MCF 10A (cell line): ENCODE measurements around the gene SLC9A1. TPM values are rescaled to one million over a fixed set of nuclear protein-coding genes. Genes with fewer than 3 reads are reported as not detected.

Source experiments
- BruUV-seq: library from RNA; stranded (reverse); fragments of 400-500 nt; replicated peaks from 2 replicates; lab custom pipeline; 2021; lab: Mats Ljungman, UMichigan
- CTCF ChIA-PET: fragments of 300-600 bp; sonication (Branson Sonifier 250); formaldehyde crosslinking; extraction: SDS; loops from one replicate; lab custom pipeline; 2021; ENCODE audit warnings: antibody characterized with exemption, inconsistent platforms; lab: Yijun Ruan, JAX
- POLR2A ChIA-PET: fragments of 300-600, 350-650 bp; sonication (Branson Sonifier 250); formaldehyde crosslinking; extraction: SDS; loops from one replicate; lab custom pipeline; 2020; ENCODE audit warnings: antibody characterized with exemption, inconsistent platforms; lab: Yijun Ruan, JAX
- DNase-seq: peaks from one replicate; pipeline ENCODE4 v3.0.0-alpha.2; 2018; ENCODE audit not compliant: unreplicated experiment
- H3K27ac Mint-ChIP-seq: one replicate; pipeline ENCODE4 v1.8.0; 2022; ENCODE audit warnings: mild to moderate bottlenecking, low read depth, mixed read lengths; ENCODE audit not compliant: unreplicated experiment
- H3K27me3 Mint-ChIP-seq: one replicate; pipeline ENCODE4 v1.8.0; 2022; ENCODE audit warnings: mixed read lengths; ENCODE audit not compliant: insufficient read depth, unreplicated experiment
- H3K36me3 Mint-ChIP-seq: one replicate; pipeline ENCODE4 v1.8.0; 2022; ENCODE audit warnings: mild to moderate bottlenecking, moderate library complexity, mixed read lengths; ENCODE audit not compliant: insufficient read depth, unreplicated experiment
- H3K4me1 Mint-ChIP-seq: one replicate; pipeline ENCODE4 v1.8.0; 2022; ENCODE audit warnings: mixed read lengths; ENCODE audit not compliant: insufficient read depth, unreplicated experiment
- H3K4me3 Mint-ChIP-seq: one replicate; pipeline ENCODE4 v1.8.0; 2022; ENCODE audit warnings: mild to moderate bottlenecking, moderate library complexity, mixed read lengths; ENCODE audit not compliant: unreplicated experiment
- H3K9me3 Mint-ChIP-seq: one replicate; pipeline ENCODE4 v1.8.0; 2022; ENCODE audit warnings: mixed read lengths; ENCODE audit not compliant: unreplicated experiment
- CTCF ChIP-seq: fragments of 200-600 bp; IDR thresholded peaks from one replicate; pipeline ENCODE4 v1.8.0; 2022; ENCODE audit warnings: antibody characterized with exemption, mild to moderate bottlenecking; ENCODE audit not compliant: unreplicated experiment
- intact Hi-C: fragments of 100-400 bp; cut with micrococcal nuclease; formaldehyde crosslinking; loops from 2 replicates; pipeline ENCODE4 v1.14.1; 2022
- total RNA-seq: library from RNA; stranded (reverse); gene quantifications from 2 replicates; pipeline ENCODE4 v1.2.3, GENCODE V29; 2022

SLC9A1 gene
- total RNA-seq, 1 experiment from 2014 or later = 88.8 TPM

DNA sequence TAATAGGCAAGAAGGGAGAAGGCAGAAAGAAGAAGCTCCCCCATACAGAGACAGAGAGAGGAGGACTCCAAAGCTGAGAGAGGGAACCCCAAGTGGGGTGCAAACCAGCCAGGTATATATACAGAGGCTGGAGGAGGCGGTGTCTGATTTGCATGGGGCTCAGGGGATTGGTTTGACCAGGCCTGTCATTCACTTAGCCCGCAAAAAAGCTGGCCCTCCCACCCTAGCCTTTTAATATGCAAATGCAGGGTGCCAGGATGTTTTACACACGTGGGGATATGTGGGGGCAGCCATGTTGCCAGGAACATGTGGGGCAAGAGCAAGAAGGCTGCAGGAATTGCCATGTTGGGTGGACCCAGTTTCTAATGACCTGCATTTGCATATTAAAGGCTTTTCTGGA lies 105.3 kb downstream of the SLC9A1 start:
- Mint-ChIP-seq H3K36me3 (peaks cover 6% of the 10 kb centered on the region), H3K4me1 (peaks cover 9% of the 10 kb centered on the region), H3K9me3 (no peaks in the 10 kb centered on the region), H3K4me3 (no peak overlapping the region), H3K27me3 (no peaks in the 10 kb centered on the region), H3K27ac (no peak overlapping the region)
- ChIA-PET POLR2A (no interaction called here), CTCF (interaction anchor here (0.6 to 13.3 kb wide), 2 partner anchors 44 to 169 kb away, joined by 3 to 345 read pairs; no protein-coding TSS in a partner anchor)
- BruUV-seq = no TSS peak
- intact Hi-C loops = no loop called here
- DNase-seq = no peak
- TF ChIP-seq CTCF = no peak

DNA sequence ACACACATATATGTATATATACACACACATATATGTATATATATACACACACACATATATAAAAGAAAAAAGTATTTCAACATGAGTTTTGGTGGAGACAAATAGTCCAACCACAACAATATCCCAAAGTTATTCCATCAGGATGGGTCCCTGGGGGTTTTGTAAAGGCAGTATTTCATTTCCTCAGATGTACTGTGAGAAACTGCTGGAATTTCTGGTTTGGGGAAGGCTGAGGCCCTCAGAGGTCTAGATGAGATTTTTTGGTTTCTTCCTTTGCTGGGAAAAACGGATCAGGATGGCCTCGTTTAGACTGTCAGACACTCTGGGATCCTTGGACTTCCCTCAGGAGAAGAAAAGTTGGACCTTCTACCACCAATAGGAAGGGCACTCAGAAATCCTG lies 105.8 kb downstream of the SLC9A1 start:
- H3K9me3 Mint-ChIP-seq = no peaks in the 10 kb centered on the region
- no peak overlapping the region for H3K27ac Mint-ChIP-seq
- POLR2A ChIA-PET = no interaction called here
- H3K27me3 Mint-ChIP-seq = no peaks in the 10 kb centered on the region
- BruUV-seq = no TSS peak
- H3K4me1 Mint-ChIP-seq = peaks cover 9% of the 10 kb centered on the region
- intact Hi-C loops = no loop called here
- TF ChIP-seq CTCF = no peak
- CTCF ChIA-PET = interaction anchor here (0.6 to 13.3 kb wide), 2 partner anchors 19 to 45 kb away, joined by 4 to 345 read pairs; no protein-coding TSS in a partner anchor
- H3K36me3 Mint-ChIP-seq = peaks cover 6% of the 10 kb centered on the region
- no peak overlapping the region for H3K4me3 Mint-ChIP-seq
- no peak for DNase-seq

Other genes starting within 250 kb of the SLC9A1 start
- not detected in 2 replicates for gene NR0B2, start 241.2 kb downstream of the SLC9A1 start, total RNA-seq
- gene NUDC, start 233.4 kb downstream of the SLC9A1 start, total RNA-seq = 96.8 and 106 TPM in 2 replicates
- gene KDF1, start 194.7 kb downstream of the SLC9A1 start, total RNA-seq = 5.1 and 8.8 TPM in 2 replicates
- 56.3 and 59.2 TPM in 2 replicates for gene TRNP1, start 161.4 kb downstream of the SLC9A1 start, total RNA-seq
- gene TENT5B, start 142.3 kb downstream of the SLC9A1 start, total RNA-seq = 27.8 and 33.7 TPM in 2 replicates
- gene WDTC1, start 79.5 kb upstream of the SLC9A1 start, total RNA-seq = 15.7 and 18.9 TPM in 2 replicates
- gene TMEM222, start 167.0 kb upstream of the SLC9A1 start, total RNA-seq = 36.9 and 38.3 TPM in 2 replicates
- 64.8 and 81.8 TPM in 2 replicates for gene SYTL1, start 186.9 kb upstream of the SLC9A1 start, total RNA-seq
- 13.2 and 13.5 TPM in 2 replicates for gene MAP3K6, start 211.8 kb upstream of the SLC9A1 start, total RNA-seq
- not detected in 2 replicates for gene FCN3, start 219.7 kb upstream of the SLC9A1 start, total RNA-seq
- gene CD164L2, start 228.2 kb upstream of the SLC9A1 start, total RNA-seq = 0.23 TPM in 1 of 2 replicates, not detected in the other
- gene GPR3, start 237.5 kb upstream of the SLC9A1 start, total RNA-seq = 0.47 and 0.65 TPM in 2 replicates